Midbrain (tissue), 1 donor: ENCODE results near the gene NDOR1.

Experiments
- DNase-seq: peaks from one replicate; lab custom pipeline; 2025; lab: John Stamatoyannopoulos, UW

Gene NDOR1

DNA sequence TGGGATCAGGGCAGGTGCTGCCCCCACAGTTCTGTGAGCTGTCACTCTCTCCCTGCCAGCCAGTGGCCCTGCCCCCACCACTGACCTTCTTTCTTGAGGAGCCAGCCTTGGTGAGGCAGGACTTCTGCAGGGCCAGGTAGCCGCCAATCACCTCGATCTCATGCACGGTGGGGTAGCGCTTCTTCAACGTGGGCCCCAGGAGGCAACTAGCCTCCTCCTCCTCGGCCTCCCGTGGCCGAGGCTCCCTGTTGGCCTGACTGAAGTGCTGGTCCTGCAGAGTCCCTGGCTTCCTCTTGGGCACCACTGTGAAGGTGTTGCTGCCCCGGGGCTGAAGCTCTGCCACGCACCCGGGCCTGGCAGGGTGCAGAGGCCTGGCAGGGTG is 6.6 kb upstream of the NDOR1 start:
- DNase-seq: no peak

DNA sequence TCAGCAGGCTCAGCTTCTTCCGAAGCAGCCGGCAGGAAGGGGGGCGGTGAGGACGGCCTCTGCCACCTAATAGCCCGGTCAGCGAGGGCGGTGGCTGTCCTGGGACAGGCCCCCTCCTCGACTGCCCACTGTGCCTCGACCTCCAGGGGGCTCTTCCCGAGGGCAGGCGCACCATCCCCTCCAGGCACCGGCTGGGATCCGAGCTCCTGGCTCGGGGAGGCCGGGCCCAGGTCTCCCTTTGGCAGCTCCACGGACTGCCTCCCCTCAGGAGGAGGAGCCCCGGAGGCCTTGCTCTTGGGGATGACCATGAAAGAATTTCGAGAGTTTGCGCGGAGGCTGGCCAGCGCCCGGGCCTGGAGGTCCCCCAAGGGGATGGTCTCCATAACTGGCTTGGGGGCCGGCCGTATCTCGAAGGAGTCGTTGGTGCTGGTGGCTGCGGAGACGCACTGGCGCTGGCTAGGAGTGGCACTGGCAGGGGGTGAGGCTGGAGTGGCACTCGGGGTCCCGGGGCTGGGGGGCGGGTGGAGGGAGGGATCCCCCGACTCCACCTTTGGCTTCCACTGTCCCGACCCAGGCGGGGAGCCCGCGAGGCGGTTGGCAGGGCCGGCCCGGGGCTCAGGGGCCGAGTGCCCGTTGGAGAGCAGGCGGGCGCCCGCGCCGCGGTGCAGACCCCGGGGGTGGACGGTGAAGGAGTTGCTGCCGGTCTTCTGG is 5.9 kb upstream of the NDOR1 start:
- no peak for DNase-seq

DNA sequence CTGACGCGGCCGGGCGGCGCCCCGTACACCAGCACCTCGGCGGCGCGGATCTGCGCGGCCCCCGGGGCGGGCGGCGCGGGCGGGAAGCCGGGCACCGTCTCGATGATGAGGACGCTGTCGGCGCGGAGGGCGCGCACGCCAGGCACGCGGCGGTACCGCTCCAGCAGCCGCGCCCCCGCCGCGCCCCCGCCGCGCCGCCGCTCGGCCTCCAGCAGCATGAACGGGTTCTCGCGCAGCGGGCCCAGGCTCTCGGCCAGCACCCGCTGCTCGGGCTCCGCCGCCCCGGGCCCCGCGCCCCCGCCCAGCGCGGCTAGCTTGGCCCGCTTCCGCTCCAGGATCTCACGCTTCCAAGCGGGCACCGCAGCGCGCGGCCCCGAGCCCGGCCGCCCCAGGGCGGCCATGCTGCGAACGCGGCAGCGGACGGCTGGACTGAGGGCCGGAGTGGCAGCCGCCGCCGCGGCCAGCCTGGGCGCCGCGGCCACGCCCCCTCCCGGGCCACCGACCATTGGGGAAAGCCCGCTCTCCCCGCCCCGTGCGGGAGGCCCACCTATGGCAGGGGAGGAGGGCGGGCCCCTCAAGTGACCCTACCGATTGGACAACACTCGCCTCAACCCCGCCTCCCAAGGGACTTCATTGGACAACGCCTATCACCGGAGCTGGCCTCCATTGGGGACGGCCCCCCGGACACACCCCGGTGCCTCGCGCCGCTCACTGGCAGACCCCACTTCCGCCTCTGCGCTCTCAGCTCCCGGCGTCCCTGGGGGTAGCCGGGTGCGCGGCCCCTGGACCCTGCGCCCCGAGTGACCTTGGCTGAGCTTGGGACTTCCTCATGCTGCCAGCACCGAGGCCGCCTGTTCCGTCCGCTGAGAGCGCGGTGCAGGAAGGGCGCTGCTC is 4.9 kb upstream of the NDOR1 start, which contains the start of gene TPRN:
Gene TPRN (minus strand): TSS at position 431 of the 894 bp plus-strand sequence. CDS start 30 bp downstream, at position 401.
- peak; percentile 99 for DNase-seq

DNA sequence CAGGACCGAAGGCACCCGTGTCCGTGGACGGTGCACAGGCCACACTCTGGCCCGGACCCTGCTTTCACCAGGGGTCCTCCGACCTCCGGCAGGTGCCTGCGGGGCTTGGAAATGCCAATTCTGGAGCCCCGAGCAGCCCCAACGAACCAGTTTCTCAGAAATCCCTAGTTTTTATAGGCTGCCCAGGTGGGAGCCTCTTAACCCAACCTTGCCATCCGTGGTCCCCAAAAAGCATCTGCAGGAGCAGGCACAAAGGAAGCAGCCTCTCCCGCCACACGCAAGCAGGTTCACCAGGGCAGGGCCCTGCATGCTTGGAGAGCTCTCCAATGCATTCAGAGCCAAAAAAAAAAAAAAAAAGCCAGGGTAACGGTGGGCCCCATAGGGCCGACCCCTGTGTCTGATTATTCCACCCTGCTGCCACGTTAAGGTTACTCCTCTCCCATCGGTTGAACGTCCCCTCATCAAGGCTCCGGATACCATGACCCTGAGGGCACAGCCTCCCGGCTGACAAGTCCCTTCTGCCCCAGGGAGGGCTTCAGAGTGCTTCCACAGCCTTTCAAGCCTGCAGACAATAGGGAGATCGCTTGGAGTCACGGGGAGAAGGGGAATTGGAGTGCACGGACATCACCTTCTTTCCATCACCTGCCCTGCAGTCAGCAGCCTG is 4.2 kb upstream of the NDOR1 start:
- DNase-seq: no peak

DNA sequence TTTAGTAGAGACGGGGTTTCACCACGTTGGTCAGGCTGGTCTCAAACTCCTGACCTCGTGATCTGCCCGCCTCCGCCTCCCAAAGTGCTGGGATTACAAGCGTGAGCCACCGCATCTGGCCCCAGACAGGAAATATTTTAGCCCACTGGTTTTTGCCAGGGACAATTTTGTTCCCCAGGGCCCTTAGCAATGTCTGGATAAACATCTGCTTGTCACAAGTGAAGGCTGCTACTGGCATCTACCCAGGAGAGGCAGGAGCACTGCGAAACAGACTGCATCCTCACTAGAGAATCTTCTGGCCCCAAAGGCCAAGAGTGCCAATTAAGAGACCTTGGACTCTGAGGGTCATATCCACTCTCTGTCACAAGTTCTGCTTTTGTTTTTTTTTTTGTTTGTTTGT is 2.5 kb upstream of the NDOR1 start:
- DNase-seq: no peak

DNA sequence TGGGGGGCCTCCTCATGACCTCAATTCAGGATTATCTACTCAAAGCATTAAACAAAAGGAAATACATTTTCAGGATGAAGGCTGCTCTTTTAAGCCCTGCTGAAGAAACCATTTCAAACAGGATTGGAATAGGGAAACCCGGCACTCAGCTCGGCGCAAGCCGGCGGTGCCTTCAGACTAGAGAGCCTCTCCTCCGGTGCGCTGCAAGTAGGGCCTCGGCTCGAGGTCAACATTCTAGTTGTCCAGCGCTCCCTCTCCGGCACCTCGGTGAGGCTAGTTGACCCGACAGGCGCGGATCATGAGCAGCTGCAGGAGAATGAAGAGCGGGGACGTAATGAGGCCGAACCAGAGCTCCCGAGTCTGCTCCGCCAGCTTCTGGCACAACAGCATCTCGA is 772 bp upstream of the NDOR1 start:
- DNase-seq: no peak

DNA sequence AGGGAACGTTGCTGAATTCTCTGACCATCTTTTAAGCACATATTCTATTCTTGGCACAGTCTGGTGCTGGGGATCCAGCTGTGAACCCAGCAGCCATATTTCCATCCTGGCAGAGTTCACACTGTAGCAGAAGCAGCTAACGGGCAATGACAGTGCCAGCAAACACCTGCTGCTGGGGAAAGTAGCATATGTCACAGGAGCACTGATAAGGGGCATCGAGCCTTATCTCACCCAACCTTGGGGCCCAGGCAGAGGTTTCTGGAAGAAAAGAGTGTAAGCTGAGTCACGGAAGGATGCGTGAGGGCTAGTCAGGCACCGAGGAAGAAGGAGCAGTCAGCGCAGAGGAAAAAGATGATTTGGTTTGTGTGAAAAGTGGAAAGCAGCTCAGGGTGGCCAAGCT is 1.1 kb downstream of the NDOR1 start:
- DNase-seq: no peak

DNA sequence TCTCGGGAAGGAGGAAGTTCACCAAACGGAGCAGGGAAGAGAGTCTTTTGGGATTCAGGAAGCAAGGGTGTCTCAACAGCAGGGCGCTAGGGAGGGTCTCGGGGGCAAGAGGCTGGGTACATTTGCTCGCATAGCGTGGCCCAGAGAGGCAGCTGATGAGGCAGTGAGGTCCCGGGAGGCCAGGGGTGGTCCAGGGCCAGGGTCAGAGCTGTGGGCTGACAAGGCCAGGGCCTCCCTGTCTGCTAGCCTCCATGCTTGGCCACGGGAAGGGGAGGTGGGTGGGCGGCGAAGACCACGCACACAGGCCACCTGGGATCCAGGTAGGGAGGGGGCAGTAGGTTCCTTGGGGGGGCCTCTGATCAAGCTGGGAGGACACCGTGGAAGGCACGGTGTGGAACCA is 6.0 kb downstream of the NDOR1 start:
- DNase-seq: no peak

DNA sequence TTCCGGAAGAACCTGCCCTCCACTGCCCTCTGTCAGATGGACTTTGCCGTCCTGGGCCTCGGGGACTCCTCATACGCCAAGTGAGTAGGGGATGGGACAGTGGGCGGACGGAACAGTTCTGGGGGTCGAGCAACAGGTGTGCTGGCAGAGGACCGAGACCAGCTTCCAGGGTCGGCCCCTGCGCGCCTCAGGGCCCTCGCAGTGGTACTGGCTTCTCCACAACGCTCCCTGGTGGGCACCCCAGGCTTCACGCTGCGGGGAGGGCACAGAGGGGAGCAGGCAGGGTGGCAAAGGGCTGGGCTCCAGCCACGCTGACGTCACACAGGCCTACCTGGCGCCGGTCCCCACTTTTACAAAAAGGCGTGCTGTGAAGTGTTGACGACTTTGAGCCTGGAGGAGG is 7.0 kb downstream of the NDOR1 start:
- no peak for DNase-seq

DNA sequence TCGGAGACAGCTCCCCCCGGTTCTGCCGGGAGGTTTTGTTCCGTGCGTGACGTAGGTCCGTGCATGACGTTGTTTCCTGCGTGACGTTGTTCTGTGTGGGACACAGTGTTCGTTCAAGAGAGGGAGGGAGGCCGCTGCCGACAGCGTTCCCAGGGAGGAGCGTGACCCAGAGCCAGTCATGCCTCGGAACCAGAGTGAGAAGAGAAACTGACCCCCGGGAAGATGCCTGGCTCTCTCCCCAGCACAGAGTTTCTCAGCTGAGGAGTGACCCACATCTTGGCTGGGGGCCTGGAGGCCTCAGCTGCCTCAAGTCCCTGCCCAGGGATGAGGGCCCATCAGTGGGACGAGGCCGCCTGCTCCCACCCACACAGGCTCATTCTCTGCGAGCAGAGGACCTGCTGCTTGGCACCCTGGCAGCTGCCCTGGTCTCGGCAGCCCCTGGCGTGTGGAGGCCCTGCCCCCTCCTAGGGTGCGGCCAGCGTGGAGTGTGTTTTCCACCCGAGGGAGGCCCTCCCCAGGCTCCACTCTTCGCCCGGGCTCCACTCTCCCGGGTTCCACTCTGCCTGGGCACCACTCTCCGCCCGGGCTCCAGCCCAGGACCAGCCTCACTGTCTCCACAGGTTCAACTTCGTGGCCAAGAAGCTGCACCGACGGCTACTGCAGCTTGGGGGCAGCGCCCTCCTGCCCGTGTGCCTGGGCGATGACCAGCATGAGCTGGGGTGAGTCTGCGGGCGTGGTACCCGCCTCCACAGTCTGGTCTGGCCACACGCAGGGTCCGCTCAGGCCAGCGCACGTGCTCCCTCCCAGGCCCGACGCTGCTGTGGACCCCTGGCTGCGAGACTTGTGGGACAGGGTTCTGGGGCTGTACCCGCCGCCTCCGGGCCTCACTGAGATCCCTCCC is 7.9 kb downstream of the NDOR1 start:
- peak; percentile 33 for DNase-seq

DNA sequence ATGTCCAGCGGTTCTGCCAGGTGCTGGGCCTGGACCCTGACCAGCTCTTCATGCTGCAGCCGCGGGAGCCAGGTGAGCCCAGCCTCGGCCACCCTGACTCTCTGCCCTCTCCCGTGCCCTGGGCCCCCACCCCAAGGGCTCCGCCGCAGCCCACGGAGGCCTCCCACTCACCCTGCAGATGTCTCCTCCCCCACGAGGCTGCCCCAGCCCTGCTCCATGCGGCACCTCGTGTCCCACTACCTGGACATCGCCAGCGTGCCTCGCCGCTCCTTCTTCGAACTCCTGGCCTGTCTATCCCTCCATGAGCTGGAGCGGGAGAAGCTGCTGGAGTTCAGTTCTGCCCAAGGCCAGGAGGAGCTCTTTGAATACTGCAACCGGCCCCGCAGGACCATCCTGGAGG is 9.1 kb downstream of the NDOR1 start:
- DNase-seq: no peak

DNA sequence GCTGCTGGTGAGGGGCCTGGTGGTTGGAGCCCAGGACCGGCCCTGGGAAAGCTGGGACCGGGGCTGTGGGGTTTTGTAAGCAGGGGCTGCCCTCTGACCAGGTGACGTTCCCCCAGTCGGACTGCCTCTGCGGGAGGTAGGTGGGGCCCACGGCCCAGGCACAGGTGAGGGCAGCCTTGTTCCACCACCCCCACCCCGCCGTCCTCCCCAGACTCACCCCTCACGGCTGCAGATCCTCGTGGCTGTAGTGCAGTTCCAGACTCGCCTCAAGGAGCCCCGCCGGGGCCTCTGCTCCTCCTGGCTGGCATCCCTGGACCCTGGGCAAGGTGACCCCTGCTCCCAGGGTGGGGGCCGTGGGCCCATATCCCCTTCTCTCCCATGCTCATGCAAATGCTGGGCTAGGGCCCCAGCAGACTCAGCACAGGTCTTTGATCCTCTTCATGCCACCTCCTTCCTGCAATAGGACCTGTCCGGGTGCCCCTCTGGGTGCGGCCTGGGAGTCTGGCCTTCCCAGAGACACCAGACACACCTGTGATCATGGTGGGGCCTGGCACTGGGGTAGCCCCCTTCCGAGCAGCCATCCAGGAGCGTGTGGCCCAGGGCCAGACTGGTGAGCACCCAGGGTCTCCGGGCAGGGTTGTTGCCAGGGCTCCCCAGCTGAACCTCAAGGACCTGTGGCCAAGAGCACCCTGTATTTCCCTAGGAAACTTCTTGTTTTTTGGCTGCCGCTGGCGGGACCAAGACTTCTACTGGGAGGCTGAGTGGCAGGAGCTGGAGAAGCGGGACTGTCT is 9.9 kb downstream of the NDOR1 start:
- DNase-seq: no peak

DNA sequence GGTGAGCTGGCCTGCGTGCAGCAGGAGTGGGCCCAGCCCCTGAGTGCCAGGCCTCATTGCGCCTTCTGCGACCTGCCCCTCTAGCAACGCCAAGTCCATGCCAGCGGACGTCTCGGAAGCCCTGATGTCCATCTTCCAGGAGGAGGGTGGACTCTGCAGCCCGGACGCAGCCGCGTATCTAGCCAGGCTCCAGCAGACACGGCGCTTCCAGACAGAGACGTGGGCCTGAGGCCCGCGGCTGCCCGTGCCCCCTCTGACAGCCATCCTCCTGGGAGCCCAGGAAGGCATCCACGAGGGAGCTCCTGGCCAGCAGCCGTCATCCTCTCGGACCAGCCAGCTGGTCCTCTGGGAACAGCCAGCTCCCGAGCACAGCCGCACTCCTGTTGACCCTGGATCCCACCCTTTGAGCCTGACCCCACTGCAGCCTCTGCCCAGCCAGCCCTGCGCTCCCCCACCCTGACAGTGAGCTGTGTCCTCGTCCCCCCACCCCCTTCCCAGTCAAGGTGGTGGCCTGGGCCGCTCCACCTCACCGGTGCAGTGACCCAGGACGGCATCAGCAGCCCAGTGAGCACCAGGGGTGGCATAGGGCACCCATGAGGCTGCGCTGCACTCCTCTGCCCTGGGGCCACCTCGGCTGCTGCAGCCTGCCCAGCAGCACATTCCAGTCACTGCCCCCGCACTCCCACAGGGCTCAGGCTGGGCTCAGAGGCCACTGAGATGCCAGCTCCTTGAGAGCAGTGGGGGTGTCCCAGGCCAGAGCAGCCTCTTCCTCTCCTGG is 10.9 kb downstream of the NDOR1 start:
- no peak for DNase-seq

DNA sequence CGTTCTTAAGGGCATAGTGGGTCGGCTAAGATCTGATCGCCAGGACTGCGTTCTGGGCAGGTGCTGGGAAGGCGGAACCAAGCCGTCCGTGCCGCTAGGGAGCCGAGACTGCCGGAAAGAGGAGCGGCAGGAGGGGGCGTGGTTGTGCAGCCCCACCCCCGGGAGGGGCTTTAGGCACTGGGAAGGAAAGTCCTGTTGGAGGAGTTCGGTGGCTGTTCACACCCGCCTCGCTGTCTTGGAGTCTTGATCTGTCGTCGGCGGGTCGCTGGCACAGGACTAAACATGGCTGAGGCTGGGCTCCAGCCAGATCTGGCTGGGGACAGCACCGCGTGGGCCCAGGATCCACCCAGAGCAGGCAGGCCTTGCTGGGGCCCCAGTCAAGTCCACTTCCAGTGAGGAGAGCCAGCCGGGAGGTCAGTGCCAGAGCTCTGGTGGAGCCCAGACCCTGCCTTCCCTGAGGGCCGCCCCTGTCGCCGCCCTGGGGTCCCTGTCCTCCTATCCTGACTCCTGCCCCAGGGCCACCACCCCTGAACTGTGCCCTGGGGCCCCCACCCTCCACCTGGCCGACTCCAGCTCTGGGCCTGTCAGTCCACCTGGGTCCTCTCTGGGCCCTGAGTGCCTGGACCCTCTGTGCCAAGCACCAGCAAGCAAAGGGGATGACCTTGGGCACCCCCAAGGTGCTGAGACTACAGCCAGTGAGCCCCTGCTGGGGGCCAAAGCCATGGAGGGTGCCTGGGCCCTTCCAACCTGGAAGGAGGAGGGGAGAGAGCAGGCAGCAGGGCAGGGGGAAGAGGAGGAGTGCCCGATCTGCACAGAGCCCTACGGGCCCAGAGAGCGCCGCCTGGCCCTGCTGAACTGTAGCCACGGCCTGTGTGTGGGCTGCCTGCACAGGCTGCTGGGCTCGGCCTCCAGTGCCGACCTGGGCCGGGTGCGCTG is 12.0 kb downstream of the NDOR1 start:
- DNase-seq: no peak

DNA sequence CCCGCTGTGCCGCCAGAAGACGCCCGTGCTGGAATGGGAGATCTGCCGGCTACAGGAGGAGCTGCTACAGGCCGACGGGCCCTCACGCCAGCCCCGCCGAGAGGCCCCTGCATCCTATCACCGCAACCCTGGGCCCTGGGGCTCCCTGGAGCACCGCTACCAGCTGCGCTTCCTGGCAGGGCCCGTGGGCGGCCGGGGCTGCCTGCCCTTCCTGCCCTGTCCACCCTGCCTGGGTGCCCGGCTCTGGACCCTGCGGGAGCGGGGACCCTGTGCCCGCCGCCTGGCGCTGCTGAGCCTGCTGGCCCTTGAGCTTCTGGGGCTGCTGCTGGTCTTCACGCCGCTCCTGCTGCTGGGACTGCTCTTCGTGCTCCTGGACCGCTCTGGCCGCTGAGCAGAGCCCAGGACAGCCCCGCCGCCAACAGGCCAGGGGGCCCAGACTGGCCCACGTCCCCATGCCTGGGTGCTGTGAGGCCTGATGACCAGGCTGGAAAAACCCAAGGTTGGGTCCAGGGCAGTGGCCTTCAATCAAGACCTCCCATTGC is 12.8 kb downstream of the NDOR1 start:
- no peak for DNase-seq

DNA sequence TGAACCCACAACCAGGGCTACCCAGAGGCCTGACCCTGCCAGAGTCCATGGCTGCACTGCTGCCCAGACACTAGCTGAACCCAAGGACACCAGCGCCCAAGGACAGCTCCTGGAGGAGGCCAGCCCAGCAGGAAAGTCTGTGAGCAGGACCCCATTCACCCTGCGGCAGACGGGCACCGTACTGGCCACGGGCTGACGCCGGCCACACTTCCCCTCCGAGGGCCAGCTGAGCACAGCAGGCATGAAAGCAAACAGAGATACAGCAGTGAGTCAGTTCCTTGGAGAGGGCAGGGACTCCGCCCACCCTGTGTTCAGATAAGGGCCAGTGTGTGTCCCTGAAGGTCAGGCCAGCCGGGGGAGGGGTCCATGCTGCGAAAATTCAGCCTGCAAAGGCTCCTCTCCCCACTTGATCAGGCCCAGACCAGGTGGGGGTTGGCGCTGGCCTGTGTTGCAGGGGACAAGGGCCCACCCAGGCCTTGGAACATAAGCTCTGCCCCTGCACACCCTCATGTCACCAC is 13.3 kb downstream of the NDOR1 start:
- DNase-seq: no peak

DNA sequence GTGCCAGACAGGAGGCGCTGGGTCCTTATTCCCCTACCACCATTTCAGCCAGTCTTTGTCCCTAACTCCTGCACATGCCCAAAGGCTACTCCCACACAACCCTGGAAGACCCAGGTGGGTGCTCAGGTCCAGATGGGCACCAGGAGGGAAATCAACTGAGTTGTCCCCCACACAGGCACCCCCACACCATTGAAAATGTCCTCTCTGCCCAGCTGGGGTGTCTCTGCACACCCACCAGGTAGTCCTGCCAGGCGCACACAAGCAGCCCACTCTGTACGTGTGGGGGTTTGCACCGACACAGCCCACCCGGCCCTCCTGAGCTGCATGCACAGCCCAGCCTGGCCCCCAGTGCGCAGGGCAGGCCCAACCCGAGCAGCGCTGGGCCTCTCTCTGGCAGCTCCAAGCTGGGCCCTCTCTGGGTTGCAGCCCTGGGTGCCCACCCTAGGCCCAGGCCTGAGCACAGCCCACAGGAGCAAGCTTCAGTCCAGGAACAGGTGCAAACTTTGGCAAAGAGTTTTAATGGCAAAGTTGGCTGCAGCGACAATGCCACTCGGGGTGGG is 14.3 kb downstream of the NDOR1 start:
- no peak for DNase-seq
